Measurements from ENCODE around the gene NEGR1.

The NEGR1 gene

DNA sequence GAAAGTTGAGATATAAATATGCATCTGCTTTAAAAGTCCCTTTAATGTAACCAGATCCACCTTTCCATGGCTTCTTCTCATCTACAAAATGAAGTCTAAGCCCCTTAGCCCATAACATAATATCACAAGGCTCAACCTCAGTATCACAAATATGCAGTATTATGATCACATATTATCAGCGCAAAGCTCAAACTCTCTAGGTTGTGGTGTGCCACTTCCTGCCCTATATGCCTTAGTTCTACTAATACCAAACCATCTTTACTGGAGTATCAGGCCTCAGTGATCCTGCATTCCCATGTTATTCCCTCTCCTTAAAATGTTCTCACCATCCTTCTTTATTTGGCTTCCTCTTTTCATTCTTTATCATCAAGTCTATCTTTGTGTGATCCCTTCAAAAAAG is 301.8 kb downstream of the NEGR1 start:
- POLR2A ChIA-PET (ENCODE audit: low non-redundant PET): no interaction called here
- TF ChIP-seq, protein P1, sequence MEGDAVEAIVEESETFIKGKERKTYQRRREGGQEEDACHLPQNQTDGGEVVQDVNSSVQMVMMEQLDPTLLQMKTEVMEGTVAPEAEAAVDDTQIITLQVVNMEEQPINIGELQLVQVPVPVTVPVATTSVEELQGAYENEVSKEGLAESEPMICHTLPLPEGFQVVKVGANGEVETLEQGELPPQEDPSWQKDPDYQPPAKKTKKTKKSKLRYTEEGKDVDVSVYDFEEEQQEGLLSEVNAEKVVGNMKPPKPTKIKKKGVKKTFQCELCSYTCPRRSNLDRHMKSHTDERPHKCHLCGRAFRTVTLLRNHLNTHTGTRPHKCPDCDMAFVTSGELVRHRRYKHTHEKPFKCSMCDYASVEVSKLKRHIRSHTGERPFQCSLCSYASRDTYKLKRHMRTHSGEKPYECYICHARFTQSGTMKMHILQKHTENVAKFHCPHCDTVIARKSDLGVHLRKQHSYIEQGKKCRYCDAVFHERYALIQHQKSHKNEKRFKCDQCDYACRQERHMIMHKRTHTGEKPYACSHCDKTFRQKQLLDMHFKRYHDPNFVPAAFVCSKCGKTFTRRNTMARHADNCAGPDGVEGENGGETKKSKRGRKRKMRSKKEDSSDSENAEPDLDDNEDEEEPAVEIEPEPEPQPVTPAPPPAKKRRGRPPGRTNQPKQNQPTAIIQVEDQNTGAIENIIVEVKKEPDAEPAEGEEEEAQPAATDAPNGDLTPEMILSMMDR (conservative IDR thresholded peaks at IDR 0.05; ENCODE audit: low read depth): no peak
- DNase-seq (ENCODE audit: low spot score): no peak
- CTCF ChIA-PET: no interaction called here
- H3K27ac ChIP-seq: no peak overlapping the region

DNA sequence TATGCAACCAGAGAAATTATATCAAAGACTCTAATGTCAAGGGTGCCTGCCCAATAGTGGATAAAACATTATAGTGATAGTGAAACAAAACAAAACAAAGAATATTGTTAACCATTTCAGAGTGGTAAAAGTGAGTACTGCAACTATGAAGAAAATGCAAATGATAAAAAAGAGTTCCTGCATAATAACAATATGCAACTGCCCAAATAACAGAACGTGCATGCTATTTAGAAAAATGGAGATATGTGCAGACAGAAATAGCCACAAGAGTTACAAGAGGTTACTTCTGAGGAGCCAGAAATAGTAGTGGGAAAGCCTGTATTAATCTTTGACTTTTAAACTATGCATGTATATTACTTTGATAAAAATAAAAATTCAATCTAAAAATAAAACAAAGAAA is 302.5 kb downstream of the NEGR1 start:
- TF ChIP-seq, protein P1 (conservative IDR thresholded peaks at IDR 0.05; ENCODE audit: low read depth): no peak
- ChIA-PET POLR2A (ENCODE audit: low non-redundant PET) (no interaction called here), CTCF (interaction anchor here (0.7 kb wide), 1 partner anchor 29 kb away, joined by 4 read pairs; no protein-coding TSS in a partner anchor)
- DNase-seq (ENCODE audit: low spot score): no peak
- no peak overlapping the region for H3K27ac ChIP-seq

DNA sequence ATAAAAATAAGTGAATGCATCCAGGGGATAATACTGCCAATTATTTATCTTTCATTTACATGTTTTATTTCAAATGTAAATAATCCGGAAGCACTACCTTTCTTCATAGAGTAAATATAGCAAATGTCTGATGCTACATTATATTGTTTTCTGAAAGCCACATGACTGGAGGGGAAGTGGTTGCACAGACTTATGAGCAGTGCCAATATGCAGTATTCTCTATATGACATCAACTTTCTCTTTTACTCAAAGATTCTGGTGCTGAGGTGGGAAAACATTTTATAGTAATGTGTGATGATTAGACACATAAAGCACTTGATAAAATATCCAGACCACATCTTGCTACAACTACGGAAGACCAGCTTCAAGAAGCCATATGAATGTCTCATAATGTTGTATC is 314.7 kb downstream of the NEGR1 start:
- CTCF ChIA-PET: no interaction called here

DNA sequence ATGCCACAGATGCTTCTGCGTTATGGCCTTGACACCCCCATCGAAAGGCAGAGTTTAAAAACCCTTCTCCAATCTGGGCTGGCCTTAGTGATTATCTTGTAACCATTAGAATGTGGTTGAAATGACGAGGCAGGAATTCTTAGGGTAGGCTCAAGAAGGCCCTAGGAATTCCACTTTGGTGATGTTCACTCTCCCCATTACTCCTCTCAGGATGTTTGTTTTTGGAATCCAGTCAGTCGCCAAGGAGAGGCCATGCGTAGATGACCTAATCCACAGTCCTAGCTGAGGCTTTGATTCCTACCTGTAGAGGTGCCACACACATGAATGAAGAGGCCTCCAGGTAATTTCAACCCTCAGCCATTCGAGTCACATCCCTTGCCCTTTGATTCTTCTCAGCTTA is 318.2 kb downstream of the NEGR1 start:
- DNase-seq (ENCODE audit: low spot score): no peak
- POLR2A ChIA-PET (ENCODE audit: low non-redundant PET): no interaction called here
- CTCF ChIA-PET: interaction anchor here (0.6 kb wide), 1 partner anchor 18 kb away, joined by 4 read pairs; no protein-coding TSS in a partner anchor

More for the DNA sequence above, 314.7 kb downstream of the NEGR1 start:
- POLR2A ChIA-PET (ENCODE audit: low non-redundant PET): no interaction called here
- no peak for DNase-seq (ENCODE audit: low spot score)
- no peak overlapping the region for H3K27ac ChIP-seq
- TF ChIP-seq, protein P1 (conservative IDR thresholded peaks at IDR 0.05; ENCODE audit: low read depth): no peak

DNA sequence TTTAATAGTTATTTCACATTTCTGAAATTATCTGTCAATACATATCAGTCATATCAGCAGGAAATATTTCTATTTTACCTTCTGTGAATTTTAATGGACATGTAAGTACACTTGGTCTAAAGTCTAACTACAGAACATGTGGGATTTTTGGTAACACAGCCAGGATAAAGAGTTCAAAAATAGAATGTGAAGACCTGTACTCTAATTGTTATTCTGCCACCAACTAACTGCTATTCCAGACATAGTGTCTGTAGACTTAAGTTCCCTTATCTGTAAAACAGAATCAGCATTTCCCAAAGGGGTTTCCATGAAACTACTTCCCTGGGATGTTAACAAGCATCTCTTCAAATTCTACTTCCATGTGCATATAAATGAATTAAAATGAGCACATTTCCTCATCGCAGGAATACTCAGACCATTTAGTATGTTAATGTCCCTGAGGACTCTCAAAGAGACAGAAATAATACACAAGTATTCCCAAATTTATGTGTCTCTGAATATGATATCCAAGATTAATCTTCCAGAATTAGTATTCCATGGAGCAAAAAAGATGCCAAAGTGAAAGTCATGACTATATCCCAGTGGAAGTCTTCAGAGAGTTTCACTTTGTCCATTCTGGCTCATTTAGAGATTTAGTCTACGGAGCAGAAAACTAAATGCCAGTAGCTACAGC is 325.6 kb downstream of the NEGR1 start:
- ChIA-PET CTCF (no interaction called here), POLR2A (ENCODE audit: low non-redundant PET) (no interaction called here)
- H3K27ac ChIP-seq: no peak overlapping the region
- TF ChIP-seq, protein P1 (conservative IDR thresholded peaks at IDR 0.05; ENCODE audit: low read depth): no peak
- DNase-seq (ENCODE audit: low spot score): no peak

More for the DNA sequence above, 318.2 kb downstream of the NEGR1 start:
- TF ChIP-seq, protein P1 (conservative IDR thresholded peaks at IDR 0.05; ENCODE audit: low read depth): no peak
- H3K27ac ChIP-seq: no peak overlapping the region

DNA sequence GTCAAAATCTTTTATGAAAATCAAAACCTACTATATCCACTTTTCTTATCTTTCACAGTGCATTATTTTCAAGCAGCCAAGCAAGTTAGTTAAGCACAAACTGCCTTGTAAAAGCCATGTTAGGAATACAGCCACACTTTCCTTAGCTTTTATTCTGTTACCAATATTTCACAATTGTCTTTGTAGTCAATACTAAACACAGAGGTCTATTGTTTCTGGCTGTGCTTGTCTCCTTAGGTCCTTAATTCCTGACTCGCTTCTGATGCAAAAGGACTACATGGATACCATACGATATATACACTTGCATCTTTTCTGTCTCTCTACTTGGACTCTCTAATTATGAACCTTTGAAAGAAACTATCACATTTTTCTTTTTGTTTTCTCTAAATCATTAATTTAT is 331.8 kb downstream of the NEGR1 start:
- POLR2A ChIA-PET (ENCODE audit: low non-redundant PET): no interaction called here

More for the DNA sequence above, 331.8 kb downstream of the NEGR1 start:
- CTCF ChIA-PET: interaction anchor here (0.6 kb wide), 1 partner anchor 29 kb away, joined by 4 read pairs; no protein-coding TSS in a partner anchor
- no peak for DNase-seq (ENCODE audit: low spot score)
- TF ChIP-seq, protein P1 (conservative IDR thresholded peaks at IDR 0.05; ENCODE audit: low read depth): no peak
- H3K27ac ChIP-seq: no peak overlapping the region

All from RWPE1 (cell line).